Measurements from ENCODE around the gene TSR2.

GRCh38 chrX:54473993-54474859 is 34.0 kb downstream of the TSR2 start:
- TF ChIP-seq, protein P1, sequence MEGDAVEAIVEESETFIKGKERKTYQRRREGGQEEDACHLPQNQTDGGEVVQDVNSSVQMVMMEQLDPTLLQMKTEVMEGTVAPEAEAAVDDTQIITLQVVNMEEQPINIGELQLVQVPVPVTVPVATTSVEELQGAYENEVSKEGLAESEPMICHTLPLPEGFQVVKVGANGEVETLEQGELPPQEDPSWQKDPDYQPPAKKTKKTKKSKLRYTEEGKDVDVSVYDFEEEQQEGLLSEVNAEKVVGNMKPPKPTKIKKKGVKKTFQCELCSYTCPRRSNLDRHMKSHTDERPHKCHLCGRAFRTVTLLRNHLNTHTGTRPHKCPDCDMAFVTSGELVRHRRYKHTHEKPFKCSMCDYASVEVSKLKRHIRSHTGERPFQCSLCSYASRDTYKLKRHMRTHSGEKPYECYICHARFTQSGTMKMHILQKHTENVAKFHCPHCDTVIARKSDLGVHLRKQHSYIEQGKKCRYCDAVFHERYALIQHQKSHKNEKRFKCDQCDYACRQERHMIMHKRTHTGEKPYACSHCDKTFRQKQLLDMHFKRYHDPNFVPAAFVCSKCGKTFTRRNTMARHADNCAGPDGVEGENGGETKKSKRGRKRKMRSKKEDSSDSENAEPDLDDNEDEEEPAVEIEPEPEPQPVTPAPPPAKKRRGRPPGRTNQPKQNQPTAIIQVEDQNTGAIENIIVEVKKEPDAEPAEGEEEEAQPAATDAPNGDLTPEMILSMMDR (conservative IDR thresholded peaks at IDR 0.05; ENCODE audit: low read depth in 2 of 2), result no peak
- TF ChIP-seq EZH2 (IDR thresholded peaks at IDR 0.05; ENCODE audit: low read depth, unreplicated experiment) (no peak), POLR2AphosphoS5 (IDR thresholded peaks at IDR 0.05; ENCODE audit: low read depth) (no peak), EZH2phosphoT487 (IDR thresholded peaks at IDR 0.05; ENCODE audit: unreplicated experiment) (no peak), ZNF114 (CRISPR knock-in tag; IDR thresholded peaks at IDR 0.05) (no peak), ZNF331 (CRISPR knock-in tag; IDR thresholded peaks at IDR 0.05; ENCODE audit: low read depth) (no peak), NANOG (IDR thresholded peaks at IDR 0.05; ENCODE audit: borderline replicate concordance) (no peak), JUNB (IDR thresholded peaks at IDR 0.05; ENCODE audit: unreplicated experiment) (no peak), CREB1 (CRISPR knock-in tag; IDR thresholded peaks at IDR 0.05; ENCODE audit: low read depth) (no peak)
- TF ChIP-seq, protein P2, sequence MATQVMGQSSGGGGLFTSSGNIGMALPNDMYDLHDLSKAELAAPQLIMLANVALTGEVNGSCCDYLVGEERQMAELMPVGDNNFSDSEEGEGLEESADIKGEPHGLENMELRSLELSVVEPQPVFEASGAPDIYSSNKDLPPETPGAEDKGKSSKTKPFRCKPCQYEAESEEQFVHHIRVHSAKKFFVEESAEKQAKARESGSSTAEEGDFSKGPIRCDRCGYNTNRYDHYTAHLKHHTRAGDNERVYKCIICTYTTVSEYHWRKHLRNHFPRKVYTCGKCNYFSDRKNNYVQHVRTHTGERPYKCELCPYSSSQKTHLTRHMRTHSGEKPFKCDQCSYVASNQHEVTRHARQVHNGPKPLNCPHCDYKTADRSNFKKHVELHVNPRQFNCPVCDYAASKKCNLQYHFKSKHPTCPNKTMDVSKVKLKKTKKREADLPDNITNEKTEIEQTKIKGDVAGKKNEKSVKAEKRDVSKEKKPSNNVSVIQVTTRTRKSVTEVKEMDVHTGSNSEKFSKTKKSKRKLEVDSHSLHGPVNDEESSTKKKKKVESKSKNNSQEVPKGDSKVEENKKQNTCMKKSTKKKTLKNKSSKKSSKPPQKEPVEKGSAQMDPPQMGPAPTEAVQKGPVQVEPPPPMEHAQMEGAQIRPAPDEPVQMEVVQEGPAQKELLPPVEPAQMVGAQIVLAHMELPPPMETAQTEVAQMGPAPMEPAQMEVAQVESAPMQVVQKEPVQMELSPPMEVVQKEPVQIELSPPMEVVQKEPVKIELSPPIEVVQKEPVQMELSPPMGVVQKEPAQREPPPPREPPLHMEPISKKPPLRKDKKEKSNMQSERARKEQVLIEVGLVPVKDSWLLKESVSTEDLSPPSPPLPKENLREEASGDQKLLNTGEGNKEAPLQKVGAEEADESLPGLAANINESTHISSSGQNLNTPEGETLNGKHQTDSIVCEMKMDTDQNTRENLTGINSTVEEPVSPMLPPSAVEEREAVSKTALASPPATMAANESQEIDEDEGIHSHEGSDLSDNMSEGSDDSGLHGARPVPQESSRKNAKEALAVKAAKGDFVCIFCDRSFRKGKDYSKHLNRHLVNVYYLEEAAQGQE (IDR thresholded peaks at IDR 0.05; ENCODE audit: unreplicated experiment), result no peak
- TF ChIP-seq, protein P3, sequence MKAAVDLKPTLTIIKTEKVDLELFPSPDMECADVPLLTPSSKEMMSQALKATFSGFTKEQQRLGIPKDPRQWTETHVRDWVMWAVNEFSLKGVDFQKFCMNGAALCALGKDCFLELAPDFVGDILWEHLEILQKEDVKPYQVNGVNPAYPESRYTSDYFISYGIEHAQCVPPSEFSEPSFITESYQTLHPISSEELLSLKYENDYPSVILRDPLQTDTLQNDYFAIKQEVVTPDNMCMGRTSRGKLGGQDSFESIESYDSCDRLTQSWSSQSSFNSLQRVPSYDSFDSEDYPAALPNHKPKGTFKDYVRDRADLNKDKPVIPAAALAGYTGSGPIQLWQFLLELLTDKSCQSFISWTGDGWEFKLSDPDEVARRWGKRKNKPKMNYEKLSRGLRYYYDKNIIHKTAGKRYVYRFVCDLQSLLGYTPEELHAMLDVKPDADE (IDR thresholded peaks at IDR 0.05), result no peak

All from GM23338 (cell line).